GM12873 (cell line): ENCODE results near the gene MAPK8.

Source experiments
- CTCF ChIP-seq: IDR thresholded peaks from 2 replicates; pipeline ENCODE4 v1.5.1; 2012; ENCODE audit warnings: low read depth, mild to moderate bottlenecking, moderate library complexity, low read length, control low read depth; ENCODE audit not compliant: insufficient read depth; ENCODE audit errors: missing control alignments

Gene MAPK8

GRCh38 chr10:48455392-48456151 is 149.1 kb downstream of the MAPK8 start:
- no peak for TF ChIP-seq CTCF

- TF ChIP-seq CTCF: no peak
Observed at GRCh38 chr10:48456361-48456804, 149.9 kb downstream of the MAPK8 start.

DNA sequence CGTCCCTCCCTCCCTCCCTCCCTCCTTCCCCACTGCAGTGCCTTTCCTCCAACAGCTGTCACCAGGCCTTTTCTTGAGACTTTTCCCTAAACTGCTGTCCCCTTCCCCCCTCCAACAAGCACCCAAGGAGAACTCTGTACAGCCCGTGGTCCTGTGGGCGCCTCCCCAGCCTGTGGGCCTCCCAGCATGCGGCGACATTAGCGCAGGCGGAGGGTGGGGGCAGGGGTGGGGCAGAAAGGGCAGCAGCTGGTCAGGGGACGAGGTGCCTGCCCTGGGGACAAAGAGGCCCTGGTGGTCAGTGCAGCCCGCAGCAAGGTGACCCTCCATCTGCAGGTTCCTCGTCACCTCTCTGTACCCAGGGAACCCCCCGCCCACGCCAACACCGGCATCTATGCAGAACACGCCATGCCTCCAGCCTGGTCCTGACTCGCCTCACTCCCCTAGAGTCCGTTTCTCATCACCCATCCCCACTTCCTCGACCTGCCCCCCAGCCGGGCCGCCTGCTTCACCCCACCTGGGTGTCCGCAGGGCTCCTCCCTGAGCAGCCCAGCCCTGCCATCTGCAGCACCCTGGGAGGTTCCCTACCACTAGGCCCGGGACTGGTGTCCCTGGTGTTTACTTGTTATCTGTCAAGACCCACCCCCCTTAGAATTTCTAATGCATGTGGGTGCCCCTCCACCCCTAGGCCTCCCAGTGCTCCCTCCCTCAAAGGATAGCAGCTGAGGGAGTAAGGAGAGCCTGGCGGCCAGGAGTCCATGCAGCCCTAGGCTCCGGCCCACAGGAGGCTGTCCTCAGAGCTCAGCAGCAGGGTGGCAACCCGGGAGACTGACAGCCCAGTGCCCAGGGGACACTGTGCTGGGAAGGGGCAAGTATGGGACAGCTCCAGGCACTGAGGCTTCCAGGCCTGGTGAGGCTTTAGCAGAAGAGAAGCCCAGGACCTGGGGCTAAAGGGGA is 150.6 kb downstream of the MAPK8 start:
- no peak for TF ChIP-seq CTCF

GRCh38 chr10:48457949-48458661 is 151.6 kb downstream of the MAPK8 start:
- no peak for TF ChIP-seq CTCF

- no peak for TF ChIP-seq CTCF
Observed at GRCh38 chr10:48458662-48459048, 152.2 kb downstream of the MAPK8 start.

GRCh38 chr10:48459270-48460150 is 153.0 kb downstream of the MAPK8 start:
- peak; percentile 5 for TF ChIP-seq CTCF
